Stimulated activated CD4-positive, alpha-beta T cell treated with anti-CD3 and anti-CD28 coated beads, Interleukin-12 subunit alpha, Interleukin-12 subunit beta, amount 100 ng/mL, for 48 hours (primary cell): ENCODE measurements around the gene APOBEC3F.
"Not testable (repeated sequence)": the region's sequence is repeated elsewhere in the genome, so short reads cannot be mapped to it uniquely, and the experiment has no call there.

Experiments
- DNase-seq, 3 donors: peaks; one replicate each; pipeline ENCODE4 v3.0.0-alpha.2; 2020; ENCODE audit warnings: low read depth in 2 of 3, low spot score in 1 of 3

The APOBEC3F gene

DNA sequence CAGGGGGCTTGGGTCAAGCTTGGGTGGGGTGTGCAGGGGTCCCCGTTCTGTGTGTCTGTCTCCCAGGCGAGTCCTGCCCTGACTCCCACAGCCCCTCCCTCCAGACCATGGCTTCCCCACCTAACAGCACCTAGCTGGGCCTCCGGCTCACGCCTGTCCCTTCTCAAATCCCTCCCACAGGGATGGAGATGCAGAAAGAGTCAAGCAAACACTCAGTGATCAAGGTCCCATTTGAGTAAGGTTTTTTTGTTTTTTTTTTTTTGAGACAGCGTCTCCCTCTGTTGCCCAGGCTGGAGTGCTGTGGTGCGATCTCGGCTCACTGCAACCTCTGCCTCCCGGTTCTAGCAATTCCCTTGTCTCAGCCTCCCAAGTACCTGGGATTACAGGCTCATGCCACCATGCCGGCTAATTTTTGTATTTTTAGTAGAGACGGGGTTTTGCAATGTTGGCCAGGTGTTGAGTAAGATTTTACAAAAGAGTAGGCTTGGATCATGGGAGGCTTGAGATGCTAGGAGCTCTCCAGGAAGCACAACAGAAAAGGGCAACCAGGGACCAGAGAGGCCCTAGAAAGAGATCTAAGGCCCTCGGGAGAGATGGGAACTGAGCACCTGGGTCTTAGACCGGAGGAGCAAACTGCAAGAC lies 14.0 kb upstream of the APOBEC3F start:
- no peak for DNase-seq

DNA sequence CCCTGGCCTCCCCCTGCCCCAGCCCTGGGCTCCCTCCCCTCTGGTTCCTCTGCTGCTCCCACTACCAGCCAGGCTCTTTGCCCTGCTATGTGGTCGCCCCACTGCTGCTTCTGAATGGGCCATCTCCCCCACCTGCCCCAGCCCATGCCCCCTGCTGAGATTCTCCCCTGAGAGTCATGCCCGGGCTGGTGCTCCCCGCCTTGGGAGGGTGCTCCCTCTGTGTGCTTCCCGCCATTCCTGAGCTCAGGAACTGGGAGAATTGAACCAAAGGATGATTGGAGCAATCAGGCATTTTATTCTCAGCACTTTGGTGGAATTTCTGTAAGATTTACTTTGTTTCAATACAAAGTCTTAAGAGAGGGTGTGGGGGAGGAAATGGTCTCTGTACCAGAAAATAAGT lies 12.9 kb upstream of the APOBEC3F start:
- DNase-seq: no peak

GRCh38 chr22:39028281-39028680 lies 12.4 kb upstream of the APOBEC3F start:
- no peak for DNase-seq

DNA sequence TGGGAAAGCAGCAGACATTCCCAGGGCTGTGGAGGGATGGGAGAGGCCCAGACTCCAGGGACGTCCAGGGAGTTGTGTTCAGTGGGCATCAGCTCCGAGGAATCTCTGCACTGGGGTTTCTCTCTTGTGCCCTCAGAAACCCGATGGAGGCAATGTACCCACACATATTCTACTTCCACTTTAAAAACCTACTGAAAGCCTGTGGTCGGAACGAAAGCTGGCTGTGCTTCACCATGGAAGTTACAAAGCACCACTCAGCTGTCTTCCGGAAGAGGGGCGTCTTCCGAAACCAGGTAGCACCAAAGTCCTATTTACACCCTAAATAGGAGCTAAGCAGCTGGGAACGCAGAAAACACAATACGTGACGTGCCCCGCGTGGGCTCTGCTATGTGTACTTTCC lies 11.4 kb upstream of the APOBEC3F start:
- DNase-seq: no peak

DNA sequence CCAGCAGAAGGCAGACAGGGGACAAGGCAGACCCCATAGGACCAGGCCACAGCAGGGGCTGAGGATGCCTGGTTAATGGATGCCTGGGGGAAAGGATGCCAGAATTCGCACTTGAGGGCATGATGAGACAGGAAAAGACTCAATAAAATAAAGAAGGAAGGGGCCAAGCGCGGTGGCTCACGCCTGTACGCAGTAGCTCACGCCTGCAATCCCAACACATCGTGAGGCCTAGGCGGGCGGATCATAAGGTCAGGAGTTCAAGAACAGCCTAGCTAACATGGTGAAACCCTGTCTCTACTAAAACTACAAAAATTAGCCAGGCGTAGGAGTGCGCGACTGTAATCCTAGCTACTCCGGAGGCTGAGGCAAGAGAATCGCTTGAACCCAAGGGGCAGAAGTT lies 10.0 kb upstream of the APOBEC3F start:
- no peak for DNase-seq

- not testable (repeated sequence) for DNase-seq
Observed at GRCh38 chr22:39031434-39032295, 9.0 kb upstream of the APOBEC3F start.

DNA sequence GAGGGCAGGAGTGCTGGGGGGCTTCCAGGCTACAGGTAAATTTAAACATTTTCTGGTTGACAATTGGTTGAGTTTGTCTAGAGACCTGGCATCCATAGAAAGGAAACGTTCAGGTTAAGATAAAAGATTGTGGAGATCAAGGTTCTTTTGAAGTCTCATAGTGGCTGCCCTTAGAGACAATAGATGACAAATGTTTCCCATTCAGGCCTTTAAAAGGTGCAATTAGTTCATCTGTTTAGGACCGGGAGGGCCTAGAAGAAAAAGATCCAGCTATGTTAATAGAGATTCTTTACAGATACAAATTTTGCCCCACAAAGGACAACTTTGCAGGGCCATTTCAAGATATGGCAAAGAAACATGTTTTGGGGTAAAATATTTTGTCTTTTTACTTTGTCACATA lies 3.6 kb upstream of the APOBEC3F start:
- not testable (repeated sequence) for DNase-seq

DNA sequence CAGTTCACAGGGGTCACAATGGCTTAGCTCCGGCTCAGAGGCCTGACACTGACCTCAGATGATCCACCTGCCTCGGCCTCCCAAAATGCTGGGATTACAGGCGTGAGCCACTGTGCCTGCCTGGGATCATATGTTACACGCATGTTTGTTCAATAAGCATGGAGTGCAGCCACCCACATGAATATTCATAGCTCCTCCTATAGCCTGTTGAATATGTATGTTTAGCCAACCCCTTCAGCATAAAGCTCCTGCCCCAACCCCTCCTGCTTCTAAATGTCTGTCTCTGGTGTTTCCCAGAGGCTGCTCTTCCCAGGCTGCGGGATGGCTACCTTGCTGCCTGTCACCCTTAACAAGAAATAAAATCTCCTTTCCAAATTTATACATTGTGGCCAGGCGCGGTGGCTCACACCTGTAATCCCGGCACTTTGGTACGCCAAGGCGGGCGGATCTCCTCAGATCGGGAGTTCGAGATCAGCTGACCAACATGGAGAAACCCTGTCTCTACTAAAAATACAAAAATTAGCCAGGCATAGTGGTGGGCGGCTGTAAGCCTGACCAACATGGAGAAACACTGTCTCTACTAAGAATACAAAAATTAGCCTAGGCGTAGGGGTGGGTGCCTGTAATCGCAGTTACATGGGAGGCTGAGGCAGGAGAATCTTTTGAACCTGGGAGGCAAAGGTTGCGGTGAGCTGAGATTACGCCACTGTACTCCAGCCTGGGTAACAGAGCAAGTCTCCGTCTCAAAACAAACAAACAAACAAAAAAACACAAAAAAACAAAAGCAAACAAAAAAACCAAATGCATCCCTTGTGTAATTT lies 1.1 kb upstream of the APOBEC3F start:
- no peak for DNase-seq

DNA sequence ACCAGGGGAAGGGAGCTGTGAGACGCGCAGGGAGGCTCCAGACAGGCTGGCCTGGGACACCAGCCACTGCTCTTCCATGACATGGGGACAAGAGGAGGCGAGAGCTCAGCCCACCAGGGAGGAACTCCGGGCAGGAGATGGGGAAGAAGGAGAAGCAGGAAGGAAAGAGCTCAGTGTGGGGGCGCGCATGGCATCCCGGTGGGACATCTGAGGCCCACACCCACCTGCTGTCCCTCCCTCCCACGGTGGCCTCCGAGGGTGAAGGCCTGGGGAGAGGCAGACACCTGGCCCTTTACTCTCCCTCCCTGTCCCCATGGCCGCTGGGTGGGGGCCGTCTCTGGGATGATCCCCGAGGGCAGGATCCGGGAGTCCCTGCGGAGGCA lies 518 bp upstream of the APOBEC3F start:
- DNase-seq: not testable (repeated sequence)

DNA sequence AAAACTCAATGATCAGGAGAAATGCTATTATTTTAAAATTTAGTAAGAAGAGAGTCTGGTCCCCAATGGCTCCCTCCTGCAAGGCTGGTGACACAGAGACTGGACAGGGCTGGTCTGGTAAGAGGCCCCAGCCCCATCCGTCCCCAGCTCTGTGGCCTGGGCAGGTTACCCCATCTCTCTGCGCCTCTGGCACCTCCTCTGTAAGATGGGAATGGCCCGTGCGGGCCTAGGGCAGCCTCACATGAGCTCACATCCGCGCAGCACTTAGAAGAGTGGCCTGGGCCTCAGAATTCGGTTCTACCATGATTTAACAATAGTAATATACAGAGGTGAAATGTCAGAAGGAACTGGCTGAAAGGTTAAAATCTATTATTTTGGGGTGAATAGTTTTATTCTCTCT lies 1.2 kb downstream of the APOBEC3F start:
- DNase-seq: no peak

DNA sequence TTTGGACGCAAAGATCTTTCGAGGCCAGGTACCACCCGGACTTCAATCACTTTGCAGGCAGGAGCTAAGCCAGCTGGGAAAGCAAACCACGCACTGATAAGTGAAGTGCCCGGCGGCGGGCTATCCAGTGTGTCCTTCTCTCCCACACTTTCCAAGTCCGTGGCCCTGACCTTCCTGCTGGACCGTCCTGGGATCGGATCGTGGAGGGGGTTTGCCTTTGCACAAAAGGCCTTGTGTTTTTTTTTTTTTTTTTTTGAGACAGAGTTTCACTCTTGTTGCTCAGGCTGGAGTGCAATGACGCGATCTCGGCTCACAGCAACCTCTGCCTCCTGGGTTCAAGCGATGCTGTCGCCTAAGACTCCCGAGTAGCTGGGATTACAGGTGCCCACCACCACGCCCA lies 2.4 kb downstream of the APOBEC3F start:
- not testable (repeated sequence) for DNase-seq

DNA sequence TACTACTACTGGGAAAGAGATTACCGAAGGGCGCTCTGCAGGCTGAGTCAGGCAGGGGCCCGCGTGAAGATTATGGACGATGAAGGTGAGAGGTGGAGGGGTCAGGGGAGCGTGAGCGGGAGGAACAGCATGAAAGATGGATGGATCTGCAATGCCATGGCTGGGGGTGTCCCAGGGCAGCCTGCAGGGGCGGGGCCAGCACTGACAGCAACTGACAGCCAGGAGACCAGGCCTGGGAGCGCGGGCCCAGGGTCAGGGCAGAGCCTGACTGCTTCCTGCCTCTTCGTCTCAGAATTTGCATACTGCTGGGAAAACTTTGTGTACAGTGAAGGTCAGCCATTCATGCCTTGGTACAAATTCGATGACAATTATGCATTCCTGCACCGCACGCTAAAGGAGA lies 4.5 kb downstream of the APOBEC3F start:
- DNase-seq: not testable (repeated sequence)

DNA sequence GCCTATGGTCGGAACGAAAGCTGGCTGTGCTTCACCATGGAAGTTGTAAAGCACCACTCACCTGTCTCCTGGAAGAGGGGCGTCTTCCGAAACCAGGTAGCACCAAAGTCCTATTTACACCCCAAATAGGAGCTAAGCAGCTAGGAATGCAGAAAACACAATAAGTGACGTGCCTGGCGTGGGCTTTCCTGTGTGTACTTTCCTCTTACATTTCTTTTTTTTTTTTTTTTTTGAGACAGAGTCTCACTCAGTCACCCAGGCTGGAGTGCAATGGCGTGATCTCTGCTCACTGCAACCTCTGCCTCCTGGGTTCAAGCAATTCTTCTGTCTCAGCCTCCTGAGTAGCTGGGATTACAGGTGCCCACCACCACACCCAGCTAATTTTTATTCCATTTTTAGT lies 8.8 kb downstream of the APOBEC3F start:
- DNase-seq: not testable (repeated sequence)

- not testable (repeated sequence) for DNase-seq
Observed at GRCh38 chr22:39051844-39052495, 11.3 kb downstream of the APOBEC3F start.

DNA sequence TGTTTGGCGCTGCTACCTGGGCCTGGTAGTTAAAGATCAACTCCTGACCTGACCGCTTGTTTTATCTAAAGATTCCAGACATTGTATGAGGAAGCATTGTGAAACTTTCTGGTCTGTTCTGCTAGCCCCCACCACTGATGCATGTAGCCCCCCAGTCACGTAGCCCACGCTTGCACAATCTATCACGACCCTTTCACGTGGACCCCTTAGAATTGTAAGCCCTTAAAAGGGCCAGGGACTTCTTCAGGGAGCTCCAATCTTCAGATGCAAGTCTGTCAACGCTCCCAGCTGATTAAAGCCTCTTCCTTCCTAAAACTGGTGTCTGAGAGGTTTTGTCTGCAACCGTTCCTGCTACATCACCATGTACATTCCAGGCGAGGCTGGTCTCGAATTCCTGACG lies 15.0 kb downstream of the APOBEC3F start:
- no peak for DNase-seq

GRCh38 chr22:39061290-39061689 lies 20.6 kb downstream of the APOBEC3F start:
- DNase-seq: not testable (repeated sequence)

DNA sequence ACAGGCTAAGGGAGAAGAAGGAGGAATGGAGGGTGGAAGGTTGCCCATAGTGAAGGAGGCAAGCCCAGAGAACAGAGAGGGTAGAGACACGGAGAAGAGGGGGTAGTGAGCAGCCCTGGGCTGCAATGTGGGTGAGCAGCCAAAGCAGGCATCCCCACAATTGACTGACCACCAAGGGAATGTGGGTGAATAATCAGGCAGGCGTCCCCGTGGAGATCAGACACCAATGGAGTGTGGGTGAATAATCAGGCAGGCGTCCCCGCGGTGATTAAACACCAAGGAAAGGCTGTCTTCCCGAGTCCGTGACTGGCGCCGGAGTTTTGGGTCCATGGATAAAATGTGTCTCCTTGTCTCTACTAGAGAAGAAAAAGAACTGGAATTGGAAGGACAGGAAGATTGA lies 21.3 kb downstream of the APOBEC3F start:
- DNase-seq: not testable (repeated sequence)

- DNase-seq: not testable (repeated sequence)
Observed at GRCh38 chr22:39063904-39064303, 23.2 kb downstream of the APOBEC3F start.

- DNase-seq: not testable (repeated sequence)
Observed at GRCh38 chr22:39066442-39067276, 26.0 kb downstream of the APOBEC3F start.

GRCh38 chr22:39068033-39068785 lies 27.5 kb downstream of the APOBEC3F start:
- DNase-seq: no peak
